HG02870 (cell line): ENCODE results near the gene NGF.

ENCODE experiments used
- ATAC-seq: cut with Tn5 transposase; IDR thresholded peaks from one replicate; pipeline ENCODE4 v1.9.1; 2021; ENCODE audit warnings: mild to moderate bottlenecking, moderate library complexity; ENCODE audit not compliant: unreplicated experiment

The NGF gene

DNA sequence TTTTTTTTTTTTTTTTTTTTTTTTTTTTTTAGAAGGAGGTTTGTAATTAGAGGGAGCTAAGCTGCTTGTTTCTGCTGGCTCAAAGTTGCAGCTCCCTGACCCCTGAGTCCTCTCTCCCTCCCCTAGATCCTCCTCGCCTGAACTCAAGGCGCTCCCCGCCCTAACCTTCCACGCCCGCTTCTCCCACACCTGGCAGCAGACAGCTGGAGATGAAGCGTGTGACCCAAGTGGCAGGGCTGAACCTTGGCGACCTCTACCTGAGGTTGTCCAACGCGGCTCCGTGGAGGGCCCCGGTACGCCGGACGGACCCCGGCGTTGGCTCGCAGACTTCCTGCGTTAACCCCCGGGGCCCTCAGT is 795 bp downstream of the NGF start:
- no peak for ATAC-seq

- no peak for ATAC-seq
Measured at GRCh38 chr1:115336741-115337140, 1.3 kb downstream of the NGF start.

DNA sequence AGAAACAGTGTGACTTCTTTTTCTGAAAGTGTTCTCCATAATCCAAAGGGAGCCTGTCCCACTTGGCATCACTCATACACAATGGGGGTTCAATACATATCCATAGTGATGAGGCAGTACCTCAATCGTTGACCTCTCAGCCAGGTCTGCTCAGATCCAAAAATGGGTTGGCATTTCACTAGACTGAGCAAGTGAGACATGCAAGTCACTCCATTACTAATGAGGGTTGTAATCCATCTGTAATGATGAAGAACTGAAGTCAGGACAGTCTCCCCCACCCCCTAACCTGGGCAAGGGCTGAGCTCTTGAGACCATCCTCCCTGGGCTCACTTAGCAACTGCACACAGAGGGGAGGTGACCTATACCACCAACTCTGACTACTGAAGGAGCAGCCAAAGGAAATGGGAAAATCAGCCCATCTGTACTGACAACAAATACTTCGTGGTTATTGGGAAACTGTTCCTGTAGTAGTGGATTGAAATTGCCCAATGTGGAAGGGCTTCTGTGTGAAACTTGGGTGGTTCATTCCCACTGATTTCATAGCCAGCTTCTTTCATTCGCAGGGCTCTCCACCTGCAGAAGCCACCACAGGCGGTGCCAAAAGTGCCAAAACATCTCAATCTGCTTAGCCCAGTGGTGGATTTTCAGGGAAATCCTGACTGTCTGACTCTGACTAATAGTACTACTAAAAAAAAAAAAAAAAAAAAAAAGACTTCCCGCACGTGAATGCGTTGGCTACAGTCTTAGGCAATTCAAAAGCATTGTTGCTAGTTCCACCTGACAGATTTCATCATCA is 5.0 kb downstream of the NGF start:
- ATAC-seq, result no peak

DNA sequence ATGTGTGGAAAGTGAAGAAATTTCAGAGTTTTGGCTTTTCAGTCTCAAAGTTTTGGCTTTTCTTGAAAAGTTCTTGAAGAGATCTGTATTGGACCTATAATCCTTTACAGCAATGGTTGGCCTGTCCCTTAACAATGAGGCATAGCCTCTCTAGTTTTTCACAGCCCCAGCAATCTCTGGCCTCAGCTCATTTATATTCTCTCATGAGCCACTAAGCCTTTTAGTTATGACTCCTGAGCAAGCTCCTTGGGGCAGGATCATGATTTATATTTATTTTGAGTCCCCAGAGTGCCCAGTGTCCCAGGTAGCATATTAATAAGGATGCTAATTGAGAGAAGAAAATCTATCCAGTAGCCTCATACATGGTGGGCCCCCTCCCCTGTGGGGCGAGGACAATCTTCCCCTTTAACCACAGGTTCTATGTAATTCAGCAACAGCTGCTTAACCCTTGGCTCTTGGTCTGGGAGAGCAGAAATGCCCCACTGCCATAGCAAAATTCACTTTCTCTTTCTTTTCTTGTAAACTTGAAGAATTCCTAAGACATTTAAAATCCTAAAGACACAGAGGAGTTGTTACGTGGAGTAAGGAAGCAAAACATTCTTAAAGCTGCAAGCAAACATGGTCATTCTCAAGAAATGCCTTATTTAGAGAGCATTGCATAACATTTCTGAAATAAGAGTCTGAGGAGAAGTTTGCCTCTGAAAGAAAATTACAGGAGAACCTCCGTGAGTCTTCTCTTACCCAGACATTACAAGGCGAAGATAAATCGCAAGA is 6.3 kb downstream of the NGF start:
- ATAC-seq, result no peak

- no peak for ATAC-seq
Measured at GRCh38 chr1:115330480-115331013, 7.5 kb downstream of the NGF start.

- no peak for ATAC-seq
Measured at GRCh38 chr1:115329965-115330364, 8.1 kb downstream of the NGF start.

DNA sequence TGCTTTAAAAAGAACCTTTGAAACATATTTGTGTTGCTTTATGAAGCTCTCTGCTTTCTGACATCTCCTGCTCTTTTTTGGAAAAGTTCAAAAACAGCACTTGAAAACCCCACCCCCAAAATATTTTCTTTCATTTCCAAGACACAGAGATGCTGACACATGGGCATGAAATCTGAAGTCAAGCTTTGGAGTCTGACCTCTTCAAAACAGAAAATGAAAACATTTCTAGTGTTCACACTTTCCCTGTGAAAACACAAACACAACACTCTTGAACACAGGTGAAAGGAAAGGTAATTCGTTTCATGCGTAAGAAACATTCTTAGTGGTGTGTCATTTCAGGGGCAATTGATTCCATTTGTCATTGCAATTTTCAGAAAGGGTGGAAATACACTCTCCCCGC is 10.8 kb downstream of the NGF start:
- ATAC-seq, result no peak

DNA sequence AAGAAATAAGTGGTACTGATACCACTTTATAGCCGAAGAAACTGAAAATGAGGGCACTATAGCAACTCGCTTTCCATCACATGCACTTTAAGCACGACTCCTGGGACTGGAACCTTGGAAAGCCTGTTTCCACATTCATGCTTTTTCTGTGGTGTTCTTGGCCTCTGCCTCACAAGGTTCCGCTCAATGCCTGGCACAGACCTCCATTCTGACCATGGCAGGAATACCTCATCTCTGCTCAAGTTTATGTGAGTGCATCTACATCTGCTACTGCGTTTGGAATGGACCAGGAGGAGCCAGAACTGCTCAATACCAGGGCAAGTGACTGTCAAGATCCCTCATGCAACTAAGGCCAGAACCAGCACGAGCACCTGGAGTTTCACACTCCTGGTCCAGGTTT is 11.6 kb downstream of the NGF start:
- ATAC-seq, result no peak

- no peak for ATAC-seq
Measured at GRCh38 chr1:115325874-115326273, 12.2 kb downstream of the NGF start.

GRCh38 chr1:115324649-115325420 is 13.2 kb downstream of the NGF start:
- ATAC-seq, result no peak

DNA sequence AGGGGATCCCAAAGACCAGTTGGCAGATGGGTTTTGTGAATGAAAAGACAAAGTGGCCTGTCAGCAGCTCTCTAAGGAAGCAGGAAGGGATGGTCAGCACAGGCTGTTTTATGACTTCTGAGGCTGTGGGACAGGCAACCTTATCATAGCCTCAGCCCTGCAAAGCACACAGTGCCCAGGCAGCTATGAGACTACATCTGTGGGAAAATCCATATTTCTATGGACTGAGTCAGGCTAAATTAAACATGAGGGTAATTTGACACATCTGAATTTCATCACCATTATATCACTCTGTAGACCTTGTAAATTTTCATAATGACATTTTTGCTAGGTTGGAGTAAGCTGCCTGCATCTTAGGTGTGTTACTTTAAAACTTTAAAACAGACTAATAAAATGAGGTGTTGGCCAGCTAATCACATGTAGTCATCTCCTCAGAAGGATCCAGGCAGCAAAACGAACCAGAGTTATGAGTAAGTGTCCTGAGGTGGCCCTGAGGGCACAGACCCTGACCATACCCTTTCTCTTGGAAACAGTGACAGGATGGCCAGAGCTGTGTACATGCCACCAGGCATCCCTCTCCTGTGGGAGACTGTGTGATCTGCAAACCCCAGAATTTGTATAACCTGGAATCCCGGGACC is 14.6 kb downstream of the NGF start:
- no peak for ATAC-seq

GRCh38 chr1:115322631-115323030 is 15.4 kb downstream of the NGF start:
- no peak for ATAC-seq

- no peak for ATAC-seq
Measured at GRCh38 chr1:115320377-115320776, 17.7 kb downstream of the NGF start.

GRCh38 chr1:115319706-115320105 is 18.3 kb downstream of the NGF start:
- ATAC-seq, result no peak

DNA sequence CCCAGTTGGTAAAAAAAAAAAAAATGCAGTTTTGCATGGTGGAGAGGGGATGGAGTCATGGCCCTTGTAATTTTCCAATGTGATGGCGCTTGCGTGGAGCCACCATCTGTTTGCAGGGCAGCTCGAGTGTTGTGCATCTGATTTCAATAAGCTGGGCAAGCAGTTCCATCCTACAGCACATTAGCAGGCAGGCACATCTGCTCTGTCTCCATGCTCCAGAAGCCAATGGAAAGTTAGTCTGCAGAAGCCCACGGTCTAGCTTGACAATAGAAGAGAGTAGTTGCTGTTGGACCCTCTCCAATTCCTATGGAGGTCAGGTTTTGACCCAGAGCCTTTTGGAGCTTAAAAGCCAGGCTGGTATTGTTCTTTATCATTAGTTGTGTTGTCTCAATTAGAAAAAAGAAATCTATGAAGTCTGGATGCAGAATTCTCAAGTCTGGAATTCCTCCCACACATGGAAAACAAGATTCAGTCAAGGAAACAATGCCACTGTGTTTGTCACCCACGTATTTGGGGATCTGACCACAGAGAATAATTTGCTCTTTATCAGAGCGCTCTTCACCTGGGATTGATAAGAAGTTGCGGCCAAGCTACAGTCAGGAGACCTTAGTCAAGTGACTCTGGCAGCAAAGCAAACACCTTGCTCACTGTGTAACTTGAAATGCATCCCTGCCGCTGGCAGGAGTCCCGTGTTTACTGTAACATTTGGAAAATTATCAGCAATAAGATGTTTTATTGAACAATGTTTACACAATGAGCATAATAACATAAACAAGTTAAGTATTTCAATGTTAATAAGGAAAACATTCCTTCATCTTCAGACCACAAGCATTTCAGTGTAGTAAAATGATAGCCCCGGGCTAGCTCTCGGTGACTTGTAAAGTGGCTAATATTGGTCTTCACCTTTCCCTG is 20.7 kb downstream of the NGF start:
- no peak for ATAC-seq

DNA sequence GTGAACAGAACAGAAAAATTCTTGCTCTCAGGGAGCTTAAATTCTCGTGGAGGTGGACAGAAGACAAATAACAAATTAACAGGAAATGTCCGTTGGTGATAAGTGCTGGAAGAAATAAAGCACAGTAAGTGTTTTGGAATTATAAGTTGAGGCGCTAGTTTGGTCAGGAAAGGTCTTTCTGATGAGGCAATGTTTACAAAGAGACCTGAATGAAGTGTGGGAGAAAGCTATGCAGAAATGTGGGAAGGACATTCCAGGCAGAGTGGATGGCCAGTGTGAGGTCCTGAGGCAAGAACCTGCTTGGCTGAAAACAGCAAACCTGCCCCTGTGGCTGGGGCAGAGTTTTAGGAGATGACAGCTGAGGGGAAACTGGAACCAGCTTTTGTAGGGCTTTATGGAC is 23.3 kb downstream of the NGF start:
- no peak for ATAC-seq

- ATAC-seq, result no peak
Measured at GRCh38 chr1:115314092-115314491, 24.0 kb downstream of the NGF start.

GRCh38 chr1:115313182-115313581 is 24.9 kb downstream of the NGF start:
- ATAC-seq, result no peak

- no peak for ATAC-seq
Measured at GRCh38 chr1:115312742-115313141, 25.3 kb downstream of the NGF start.

DNA sequence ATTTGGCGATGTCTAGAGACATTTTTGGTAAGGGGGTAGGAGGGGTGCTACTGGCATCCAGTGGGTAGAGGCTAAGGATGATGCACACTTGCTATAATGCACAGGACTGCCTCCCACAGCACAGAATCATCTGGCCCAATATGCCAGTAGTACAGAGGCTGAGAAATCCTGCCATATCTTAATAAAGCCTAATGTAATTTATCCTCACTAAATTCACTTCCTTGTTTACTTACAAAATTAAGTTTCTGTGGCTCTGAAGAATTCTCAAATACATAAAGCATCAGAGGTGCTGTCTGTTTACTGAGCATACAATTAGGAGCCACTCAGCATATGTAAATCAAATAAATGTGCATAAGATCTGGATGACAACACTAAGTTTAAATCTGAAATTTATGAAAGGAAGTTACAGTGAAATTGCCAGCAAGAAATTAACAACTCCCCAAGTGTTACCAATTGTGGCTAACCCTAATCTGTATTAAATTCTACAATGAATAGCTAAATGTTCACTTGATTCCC is 26.5 kb downstream of the NGF start:
- no peak for ATAC-seq
